HEK293 (cell line): ENCODE measurements around the gene FGD3.

Experiments
- CTCF ChIA-PET: fragments of 350-600 bp; formaldehyde crosslinking; extraction: SDS; loops from one replicate; lab custom pipeline; 2021; ENCODE audit warnings: antibody characterized with exemption; lab: Yijun Ruan, JAX
- POLR2A ChIA-PET: fragments of 300-600 bp; formaldehyde crosslinking; extraction: SDS; loops from one replicate; lab custom pipeline; 2020; ENCODE audit warnings: antibody characterized with exemption, inconsistent platforms; lab: Yijun Ruan, JAX
- H3K27ac ChIP-seq: fragments of 200-500 bp; sonication (Bioruptor generic); 2 replicates; pipeline ENCODE4 v1.5.1; 2014; ENCODE audit warnings: low read depth, low read length, control low read depth, inconsistent platforms; ENCODE audit errors: extremely low read depth
- H3K36me3 ChIP-seq, 2 experiments: fragments of 200-500 bp in 1 of 2; sonication (Bioruptor generic) in 1 of 2; 1 replicate in 1 of 2; 2 replicates in 1 of 2; pipeline ENCODE4 v1.5.1; 2014 to 2017; ENCODE audit warnings: inconsistent platforms in 2 of 2, low read length in 2 of 2; ENCODE audit not compliant: control insufficient read depth in 2 of 2, insufficient read depth in 1 of 2
- H3K4me1 ChIP-seq: fragments of 200-500 bp; sonication (Bioruptor generic); 2 replicates; pipeline ENCODE4 v1.5.1; 2014; ENCODE audit warnings: mild to moderate bottlenecking, low read length, inconsistent platforms; ENCODE audit not compliant: control insufficient read depth, insufficient read depth
- H3K4me3 ChIP-seq: 2 replicates; pipeline ENCODE4 v1.5.1; 2011; ENCODE audit warnings: low read depth, mild to moderate bottlenecking, control low read depth, low read length, moderate library complexity
- H3K9me3 ChIP-seq: fragments of 200-500 bp; sonication (Bioruptor generic); 2 replicates; pipeline ENCODE4 v1.5.1; 2014; ENCODE audit warnings: low read depth, low read length, inconsistent platforms; ENCODE audit not compliant: control insufficient read depth, insufficient read depth
- BCL11A ChIP-seq: fragments of 450-650 bp; formaldehyde crosslinking; IDR thresholded peaks from 2 replicates; pipeline ENCODE4 v1.5.1; 2016; ENCODE audit warnings: low read depth, missing biosample characterization, missing genetic modification characterization
- BCL6B ChIP-seq: fragments of 450-650 bp; formaldehyde crosslinking; IDR thresholded peaks from 2 replicates; pipeline ENCODE4 v1.5.1; 2017; ENCODE audit warnings: missing biosample characterization, missing genetic modification characterization
- HIC1 ChIP-seq: fragments of 450-650 bp; formaldehyde crosslinking; IDR thresholded peaks from 2 replicates; pipeline ENCODE4 v1.5.1; 2016; ENCODE audit warnings: missing biosample characterization, missing genetic modification characterization
- HOXC10 ChIP-seq: sonication (generic); formaldehyde crosslinking; IDR thresholded peaks from 2 replicates; pipeline ENCODE4 v1.8.1; 2023; ENCODE audit warnings: mild to moderate bottlenecking, missing genetic modification reagents
- IKZF3 ChIP-seq: fragments of 450-650 bp; IDR thresholded peaks from 2 replicates; pipeline ENCODE4 v1.5.0; 2018; ENCODE audit warnings: missing biosample characterization, mild to moderate bottlenecking, missing genetic modification characterization, moderate library complexity
- KLF16 ChIP-seq: fragments of 450-650 bp; formaldehyde crosslinking; IDR thresholded peaks from 2 replicates; pipeline ENCODE4 v1.5.1; 2017; ENCODE audit warnings: missing biosample characterization, missing genetic modification characterization
- KLF8 ChIP-seq: fragments of 450-650 bp; formaldehyde crosslinking; IDR thresholded peaks from 2 replicates; pipeline ENCODE4 v1.5.1; 2016; ENCODE audit warnings: missing biosample characterization, missing genetic modification characterization
- MEIS1 ChIP-seq: sonication (generic); formaldehyde crosslinking; IDR thresholded peaks from 2 replicates; pipeline ENCODE4 v1.8.1; 2022; ENCODE audit warnings: missing genetic modification reagents, mild to moderate bottlenecking, borderline replicate concordance
- PBX3 ChIP-seq: sonication (generic); formaldehyde crosslinking; IDR thresholded peaks from 2 replicates; pipeline ENCODE4 v1.8.1; 2022; ENCODE audit warnings: mild to moderate bottlenecking, moderate library complexity, missing genetic modification reagents
- ZBTB1 ChIP-seq: fragments of 450-650 bp; formaldehyde crosslinking; IDR thresholded peaks from 2 replicates; pipeline ENCODE4 v1.5.1; 2016; ENCODE audit warnings: missing biosample characterization, missing genetic modification characterization
- ZEB2 ChIP-seq: fragments of 450-650 bp; formaldehyde crosslinking; IDR thresholded peaks from 2 replicates; pipeline ENCODE4 v1.5.1; 2016; ENCODE audit warnings: missing biosample characterization, missing genetic modification characterization
- ZIC2 ChIP-seq: fragments of 450-650 bp; formaldehyde crosslinking; IDR thresholded peaks from 2 replicates; pipeline ENCODE4 v1.5.1; 2016; ENCODE audit warnings: missing biosample characterization, missing genetic modification characterization
- ZNF157 ChIP-seq: fragments of 450-650 bp; formaldehyde crosslinking; IDR thresholded peaks from 2 replicates; pipeline ENCODE4 v1.5.1; 2016; ENCODE audit warnings: missing biosample characterization, missing genetic modification characterization
- ZNF26 ChIP-seq: fragments of 450-650 bp; formaldehyde crosslinking; IDR thresholded peaks from 2 replicates; pipeline ENCODE4 v1.5.1; 2016; ENCODE audit warnings: missing biosample characterization, missing genetic modification characterization
- ZNF311 ChIP-seq: fragments of 450-650 bp; formaldehyde crosslinking; IDR thresholded peaks from 2 replicates; pipeline ENCODE4 v1.5.1; 2017; ENCODE audit warnings: missing biosample characterization, missing genetic modification characterization, borderline replicate concordance
- ZNF37A ChIP-seq: fragments of 450-650 bp; IDR thresholded peaks from 2 replicates; pipeline ENCODE4 v1.5.1; 2018; ENCODE audit warnings: missing biosample characterization, missing genetic modification characterization
- ZNF391 ChIP-seq: fragments of 450-650 bp; formaldehyde crosslinking; IDR thresholded peaks from 2 replicates; pipeline ENCODE4 v1.5.1; 2016; ENCODE audit warnings: low read depth, missing biosample characterization, missing genetic modification characterization, borderline replicate concordance
- ZNF791 ChIP-seq: fragments of 450-650 bp; formaldehyde crosslinking; IDR thresholded peaks from 2 replicates; pipeline ENCODE4 v1.5.1; 2016; ENCODE audit warnings: missing biosample characterization, missing genetic modification characterization
- ZNF830 ChIP-seq: fragments of 450-650 bp; IDR thresholded peaks from 2 replicates; pipeline ENCODE4 v1.5.0; 2018; ENCODE audit warnings: missing biosample characterization, missing genetic modification characterization, low read depth, mild to moderate bottlenecking, moderate library complexity

The FGD3 gene

DNA sequence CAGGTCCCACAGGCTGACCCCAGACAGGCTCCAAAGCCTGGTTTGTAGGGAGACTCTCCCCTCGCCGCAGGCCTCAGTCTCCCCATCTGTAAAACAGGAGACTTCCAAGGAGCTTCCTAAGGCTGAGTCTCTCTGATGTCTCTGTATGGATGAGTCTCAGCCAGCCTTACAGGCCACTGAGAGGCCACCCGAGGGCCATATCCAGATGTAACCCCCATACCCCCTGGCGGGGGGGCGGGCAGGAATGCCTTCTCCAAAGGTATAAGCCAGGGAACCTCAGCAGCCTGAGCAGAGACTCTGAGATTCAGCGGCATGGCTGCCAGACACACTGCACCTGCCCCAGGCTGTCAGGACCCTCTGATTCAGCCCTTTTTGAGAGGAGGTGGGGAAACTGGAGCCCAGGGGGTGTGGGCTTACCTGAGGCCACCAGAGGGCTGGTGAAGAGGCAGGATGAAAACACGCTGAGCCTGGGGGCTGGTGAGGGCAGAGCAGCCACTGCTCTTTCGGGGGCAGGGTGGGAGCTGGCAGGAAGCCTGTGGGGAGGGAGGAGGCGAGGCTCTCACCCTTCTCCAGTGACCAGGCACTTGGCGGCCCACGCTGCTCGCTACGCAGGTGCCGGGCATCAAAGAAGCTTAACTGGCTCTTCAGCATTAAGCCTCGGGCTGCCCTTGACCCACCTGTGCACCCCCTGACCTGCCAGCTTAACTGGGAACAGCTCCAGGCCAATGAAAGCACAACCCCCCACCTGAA lies 105.6 kb downstream of the FGD3 start (continued):
- TF ChIP-seq HIC1 (no peak), ZNF791 (no peak)

- TF ChIP-seq ZIC2 (tag by site-specific recombination): 0 out of 2 replicates have a peak, but pooled peaks have one; percentile 8
- no peak for TF ChIP-seq BCL6B (tag by site-specific recombination)
- Histone ChIP-seq H3K4me3 (no peak overlapping the region), H3K27ac (no peak overlapping the region), H3K36me3 (no peaks in the 10 kb centered on the region), H3K9me3 (no peaks in the 10 kb centered on the region), H3K4me1 (no peaks in the 10 kb centered on the region)
- ChIA-PET CTCF (interaction anchor here (0.6 kb wide), 1 partner anchor 260 kb away, joined by 4 read pairs; no protein-coding TSS in a partner anchor), POLR2A (no interaction called here)
Observed at GRCh38 chr9:93053781-93054331, 106.5 kb downstream of the FGD3 start.

GRCh38 chr9:93054758-93055704 lies 107.7 kb downstream of the FGD3 start:
- H3K4me1 ChIP-seq: no peaks in the 10 kb centered on the region
- H3K27ac ChIP-seq: no peak overlapping the region
- H3K9me3 ChIP-seq: no peaks in the 10 kb centered on the region
- TF ChIP-seq ZNF830 (tag by site-specific recombination) (no peak), IKZF3 (tag by site-specific recombination) (no peak), ZBTB1 (tag by site-specific recombination) (no peak), HOXC10 (no peak), BCL11A (tag by site-specific recombination) (no peak), ZNF26 (tag by site-specific recombination) (no peak), ZNF157 (tag by site-specific recombination) (no peak), ZNF391 (tag by site-specific recombination) (no peak), ZEB2 (tag by site-specific recombination) (no peak), KLF16 (tag by site-specific recombination) (no peak), KLF8 (no peak), PBX3 (CRISPR knock-in tag) (no peak), MEIS1 (CRISPR knock-in tag) (no peak), ZNF37A (tag by site-specific recombination) (no peak), ZNF311 (tag by site-specific recombination) (no peak)
- TF ChIP-seq, all 188 proteins: peak for 0
- ChIA-PET POLR2A (no interaction called here), CTCF (interaction anchor here (0.6 to 1.1 kb wide), 3 partner anchors 10 to 1746 kb away, joined by 3 read pairs; no protein-coding TSS in a partner anchor)
- H3K4me3 ChIP-seq: no peak overlapping the region
- no peaks in the 10 kb centered on the region for H3K36me3 ChIP-seq
